HG02571 (cell line): ENCODE results near the gene CCS.
"Not testable (repeated sequence)": the region's sequence is repeated elsewhere in the genome, so short reads cannot be mapped to it uniquely, and the experiment has no call there.

Experiments
- ATAC-seq: cut with Tn5 transposase; IDR thresholded peaks from one replicate; pipeline ENCODE4 v1.9.1; 2021; ENCODE audit warnings: mild to moderate bottlenecking, moderate library complexity; ENCODE audit not compliant: unreplicated experiment

The CCS gene

GRCh38 chr11:66592457-66593302, at the start of gene CCS, which contains the start of gene CCDC87:
CCS (plus strand) TSS chr11:66593185; CDS start chr11:66593262, 77 bp downstream.
CCDC87 (minus strand) TSS chr11:66593063; CDS start chr11:66593015, 48 bp downstream.
- peak; percentile 88 for ATAC-seq

- no peak for ATAC-seq
Observed at GRCh38 chr11:66543263-66544107, 49.5 kb upstream of the CCS start.

- ATAC-seq = not testable (repeated sequence)
Observed at GRCh38 chr11:66544952-66545351, 48.0 kb upstream of the CCS start.

- peak; percentile 86 for ATAC-seq
Observed at GRCh38 chr11:66545701-66546367, 47.2 kb upstream of the CCS start, which contains the start of gene ZDHHC24. ZDHHC24 (minus strand) TSS chr11:66546048; CDS start chr11:66546003, 45 bp downstream.

GRCh38 chr11:66546368-66546965, 46.5 kb upstream of the CCS start, which contains the start of gene ACTN3:
ACTN3 (plus strand) TSS chr11:66546903; CDS start chr11:66546938, 35 bp downstream.
- ATAC-seq = no peak

- no peak for ATAC-seq
Observed at GRCh38 chr11:66546966-66547661, 45.9 kb upstream of the CCS start.

GRCh38 chr11:66547662-66548009, 45.3 kb upstream of the CCS start:
- ATAC-seq = no peak

- no peak for ATAC-seq
Observed at GRCh38 chr11:66548041-66548440, 44.9 kb upstream of the CCS start.

GRCh38 chr11:66548774-66549630, 44.0 kb upstream of the CCS start:
- ATAC-seq = no peak

GRCh38 chr11:66549696-66550095, 43.3 kb upstream of the CCS start:
- ATAC-seq = no peak

GRCh38 chr11:66550887-66551286, 42.1 kb upstream of the CCS start:
- ATAC-seq = no peak

- ATAC-seq = no peak
Observed at GRCh38 chr11:66554602-66555001, 38.4 kb upstream of the CCS start.

GRCh38 chr11:66555416-66555815, 37.6 kb upstream of the CCS start:
- ATAC-seq = no peak

GRCh38 chr11:66556086-66556485, 36.9 kb upstream of the CCS start:
- no peak for ATAC-seq

GRCh38 chr11:66557733-66558326, 35.2 kb upstream of the CCS start:
- no peak for ATAC-seq

- no peak for ATAC-seq
Observed at GRCh38 chr11:66559142-66559865, 33.7 kb upstream of the CCS start.

- ATAC-seq = no peak
Observed at GRCh38 chr11:66559866-66560676, 32.9 kb upstream of the CCS start.
